Memory B cell (primary cell): ENCODE data around the gene TENT5D.
"Not testable (repeated sequence)": the region's sequence is repeated elsewhere in the genome, so short reads cannot be mapped to it uniquely, and the experiment has no call there.

Experiments used
- ATAC-seq: fragments of 150-1000 bp; cut with Tn5 transposase; 2 replicates; pipeline ENCODE4 v1.10.0; 2021; ENCODE audit warnings: low read depth, mild to moderate bottlenecking, moderate library complexity
- DNase-seq, 2 donors: peaks; one replicate each; pipeline ENCODE4 v3.0.0; 2022; ENCODE audit warnings: low spot score in 2 of 2
- H3K27ac Mint-ChIP-seq: one replicate; pipeline ENCODE4 v1.8.0; 2022; ENCODE audit warnings: mild to moderate bottlenecking, moderate library complexity, mixed read lengths
- H3K27me3 Mint-ChIP-seq: one replicate; pipeline ENCODE4 v1.8.0; 2022; ENCODE audit warnings: mixed read lengths
- H3K36me3 Mint-ChIP-seq: one replicate; pipeline ENCODE4 v1.8.0; 2022; ENCODE audit warnings: mild to moderate bottlenecking, mixed read lengths
- H3K4me1 Mint-ChIP-seq: one replicate; pipeline ENCODE4 v1.8.0; 2022; ENCODE audit warnings: mixed read lengths
- H3K4me3 Mint-ChIP-seq: one replicate; pipeline ENCODE4 v1.8.0; 2022; ENCODE audit warnings: mild to moderate bottlenecking, moderate library complexity, mixed read lengths
- H3K9me3 Mint-ChIP-seq: one replicate; pipeline ENCODE4 v1.8.0; 2022; ENCODE audit warnings: mixed read lengths

The TENT5D gene

DNA sequence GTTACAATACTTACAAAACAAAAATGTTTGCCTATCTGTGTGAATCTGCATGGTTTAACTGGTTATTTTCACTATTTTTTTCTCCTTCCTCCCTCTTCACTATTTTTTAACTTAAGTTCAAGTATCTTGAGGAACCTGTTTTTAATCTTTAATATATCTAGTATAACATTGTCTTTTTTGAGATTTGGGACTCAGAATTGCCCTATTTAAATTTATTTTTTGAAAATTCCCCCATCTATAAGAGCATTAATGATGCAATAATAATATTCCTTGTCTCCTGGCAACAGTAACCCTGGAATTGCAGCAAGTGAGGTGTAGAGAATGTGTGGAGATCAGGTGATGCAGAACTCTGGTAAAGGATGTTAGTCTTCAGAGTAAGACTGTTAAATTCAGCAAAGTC lies at the start of gene TENT5D:
Gene TENT5D (plus strand): TSS at position 301 of the 400 bp plus-strand sequence. CDS start 22,093 bp downstream, outside the sequence.
- no peaks in the 10 kb centered on the region for H3K27me3 Mint-ChIP-seq

DNA sequence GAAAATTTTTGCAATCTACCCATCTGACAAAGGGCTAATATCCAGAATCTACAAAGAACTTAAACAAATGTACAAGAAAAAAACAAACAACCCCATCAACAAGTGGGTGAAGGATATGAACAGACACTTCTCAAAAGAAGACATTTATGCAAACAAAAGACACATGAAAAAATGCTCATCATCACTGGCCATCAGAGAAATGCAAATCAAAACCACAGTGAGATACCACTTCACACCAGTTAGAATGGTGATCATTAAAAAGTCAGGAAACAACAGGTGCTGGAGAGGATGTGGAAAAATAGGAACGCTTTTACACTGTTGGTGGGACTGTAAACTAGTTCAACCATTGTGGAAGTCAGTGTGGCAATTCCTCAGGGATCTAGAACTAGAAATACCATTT lies 34.6 kb upstream of the TENT5D start:
- H3K4me1 Mint-ChIP-seq, DNase-seq, H3K4me3 Mint-ChIP-seq, ATAC-seq, H3K27ac Mint-ChIP-seq, H3K36me3 Mint-ChIP-seq, H3K9me3 Mint-ChIP-seq, H3K27me3 Mint-ChIP-seq: not testable (repeated sequence)

More for the DNA sequence above, at the start of gene TENT5D:
- no peak for ATAC-seq
- Mint-ChIP-seq H3K36me3 (no peaks in the 10 kb centered on the region), H3K4me3 (no peak within 1 kb of the TSS), H3K9me3 (peaks cover 1% of the 10 kb centered on the region), H3K4me1 (no peaks in the 10 kb centered on the region), H3K27ac (no peak within 1 kb of the TSS)
- DNase-seq, result no peak

DNA sequence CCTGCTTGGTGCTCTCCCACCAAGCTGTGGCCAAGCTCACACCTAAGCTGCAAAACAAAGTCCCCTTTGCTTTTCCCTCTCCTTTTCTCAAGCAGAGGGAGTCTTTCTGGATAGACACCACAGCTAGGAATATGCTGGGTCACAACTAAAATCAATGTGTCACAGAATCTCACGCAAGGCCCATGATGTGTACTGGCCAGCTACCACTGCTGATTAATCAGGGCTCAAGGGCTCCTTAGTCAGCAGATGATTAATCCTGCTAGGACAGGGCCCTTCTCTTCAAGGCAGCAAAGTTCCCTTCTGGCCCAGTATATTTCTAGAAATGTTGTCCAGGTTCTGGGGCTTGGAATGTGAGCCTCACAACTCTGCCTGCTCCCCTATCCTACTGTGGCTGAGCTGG lies 32.0 kb upstream of the TENT5D start:
- no peaks in the 10 kb centered on the region for H3K27me3 Mint-ChIP-seq
- H3K36me3 Mint-ChIP-seq, result no peaks in the 10 kb centered on the region
- no peak for ATAC-seq
- H3K4me1 Mint-ChIP-seq, result no peaks in the 10 kb centered on the region
- no peak overlapping the region for H3K4me3 Mint-ChIP-seq
- DNase-seq, result no peak
- H3K27ac Mint-ChIP-seq, result no peak overlapping the region
- H3K9me3 Mint-ChIP-seq, result no peaks in the 10 kb centered on the region

DNA sequence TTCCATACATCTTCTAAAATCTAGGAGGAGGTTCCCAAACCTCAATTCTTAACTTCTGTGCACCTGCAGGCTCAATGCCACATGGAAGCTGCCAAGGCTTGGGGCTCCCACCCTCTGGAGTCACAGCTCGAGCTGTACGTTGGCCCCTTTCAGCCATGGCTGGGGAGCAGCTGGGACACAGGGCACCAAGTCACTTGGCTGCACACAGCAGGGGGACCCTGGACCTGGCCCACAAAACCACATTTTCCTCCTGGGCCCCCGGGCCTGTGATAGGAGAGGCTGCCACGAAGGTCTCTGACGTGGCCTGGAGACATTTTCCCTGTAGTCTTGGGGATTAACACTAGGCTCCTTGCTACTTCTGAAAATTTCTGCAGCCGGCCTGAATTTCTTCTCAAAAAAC lies 8.2 kb upstream of the TENT5D start:
- DNase-seq (no peak), ATAC-seq (no peak)
- H3K27me3 Mint-ChIP-seq, result no peaks in the 10 kb centered on the region
- H3K4me1 Mint-ChIP-seq, result no peaks in the 10 kb centered on the region
- H3K36me3 Mint-ChIP-seq, result no peaks in the 10 kb centered on the region
- no peak overlapping the region for H3K27ac Mint-ChIP-seq
- peaks cover under 1% of the 10 kb centered on the region for H3K9me3 Mint-ChIP-seq
- no peak overlapping the region for H3K4me3 Mint-ChIP-seq

DNA sequence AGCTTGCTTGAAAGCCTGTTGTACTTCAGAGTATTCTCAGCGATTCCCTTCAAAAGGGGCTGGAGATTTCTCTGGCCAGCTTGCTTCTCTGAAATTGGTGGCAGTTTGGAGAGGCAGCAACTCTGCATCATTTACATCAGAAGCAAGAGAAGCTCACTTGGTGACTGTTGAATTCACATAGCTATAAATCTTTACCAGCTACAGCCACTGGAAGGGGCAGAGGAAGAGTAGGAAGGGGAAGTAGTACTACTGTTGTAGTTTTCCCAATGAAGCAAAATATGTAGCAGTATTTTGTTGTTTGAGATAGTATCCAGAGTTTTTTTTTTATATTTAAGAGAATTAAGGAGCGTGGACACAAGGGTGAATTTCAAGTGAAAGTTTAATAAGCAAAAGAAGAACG lies 2.8 kb downstream of the TENT5D start:
- Mint-ChIP-seq H3K27ac (no peak overlapping the region), H3K9me3 (peaks cover 2% of the 10 kb centered on the region), H3K4me3 (no peak overlapping the region), H3K27me3 (peaks cover 2% of the 10 kb centered on the region), H3K4me1 (no peaks in the 10 kb centered on the region), H3K36me3 (no peaks in the 10 kb centered on the region)
- no peak for DNase-seq
- no peak for ATAC-seq

DNA sequence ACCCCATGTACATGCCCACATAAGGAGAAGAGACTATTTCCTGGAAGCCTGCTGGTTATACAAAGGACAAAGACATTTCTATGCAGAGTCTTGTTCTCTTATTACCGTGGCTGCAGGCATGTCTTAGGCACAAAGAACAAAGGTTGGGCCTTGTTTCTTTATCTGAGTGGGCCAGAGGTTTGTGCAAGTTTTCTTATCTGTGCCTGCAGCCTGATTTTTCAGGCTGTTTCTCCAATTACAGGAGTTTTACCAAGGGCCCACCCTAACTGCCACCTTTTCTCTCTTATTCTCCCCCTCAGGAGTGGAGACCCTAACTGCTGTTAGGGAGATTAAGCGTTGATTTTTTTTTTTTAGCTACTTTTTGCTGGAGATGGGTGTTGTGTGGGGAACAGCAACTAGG lies 3.5 kb downstream of the TENT5D start:
- peaks cover 2% of the 10 kb centered on the region for H3K27me3 Mint-ChIP-seq

DNA sequence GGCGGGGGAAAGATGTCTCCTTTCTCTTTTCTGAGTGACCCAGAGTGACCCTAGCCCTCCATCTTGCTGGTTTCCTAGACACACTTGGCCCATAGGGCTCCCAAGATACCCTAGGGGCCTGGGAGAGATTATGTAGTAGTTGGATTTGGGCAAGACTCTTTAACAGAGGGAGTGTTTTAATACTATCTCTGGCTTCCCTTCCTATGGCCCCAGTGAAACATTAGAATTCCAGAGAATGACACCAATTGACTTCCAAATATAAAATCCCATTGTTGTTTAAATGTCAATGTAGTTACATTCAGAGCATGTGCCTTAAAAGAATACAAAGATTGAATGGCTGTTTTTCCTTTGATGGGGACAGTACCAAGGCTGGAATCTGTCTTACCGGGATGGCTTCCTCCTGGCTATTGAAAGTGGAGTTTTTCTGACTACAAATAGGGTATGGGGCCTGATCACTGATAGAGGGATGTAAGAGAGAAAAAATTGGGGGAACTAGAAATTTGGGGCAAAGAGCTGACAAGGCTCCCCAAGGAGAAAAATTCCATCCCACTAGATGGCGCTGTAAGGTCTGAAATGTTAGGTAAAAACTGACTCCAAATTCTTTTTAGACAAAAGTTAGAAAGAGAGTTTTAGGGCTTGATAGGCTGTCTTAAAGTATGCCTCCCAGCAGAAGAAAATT lies 10.7 kb downstream of the TENT5D start:
- Mint-ChIP-seq H3K4me3 (no peak overlapping the region), H3K36me3 (no peaks in the 10 kb centered on the region), H3K27ac (no peak overlapping the region), H3K4me1 (no peaks in the 10 kb centered on the region), H3K9me3 (peaks cover 5% of the 10 kb centered on the region), H3K27me3 (peaks cover 2% of the 10 kb centered on the region)
- DNase-seq (no peak), ATAC-seq (no peak)

More for the DNA sequence above, 3.5 kb downstream of the TENT5D start:
- H3K4me1 Mint-ChIP-seq, result no peaks in the 10 kb centered on the region
- ATAC-seq, result no peak
- H3K27ac Mint-ChIP-seq, result no peak overlapping the region
- peaks cover 2% of the 10 kb centered on the region for H3K9me3 Mint-ChIP-seq
- no peaks in the 10 kb centered on the region for H3K36me3 Mint-ChIP-seq
- H3K4me3 Mint-ChIP-seq, result no peak overlapping the region
- DNase-seq, result no peak

DNA sequence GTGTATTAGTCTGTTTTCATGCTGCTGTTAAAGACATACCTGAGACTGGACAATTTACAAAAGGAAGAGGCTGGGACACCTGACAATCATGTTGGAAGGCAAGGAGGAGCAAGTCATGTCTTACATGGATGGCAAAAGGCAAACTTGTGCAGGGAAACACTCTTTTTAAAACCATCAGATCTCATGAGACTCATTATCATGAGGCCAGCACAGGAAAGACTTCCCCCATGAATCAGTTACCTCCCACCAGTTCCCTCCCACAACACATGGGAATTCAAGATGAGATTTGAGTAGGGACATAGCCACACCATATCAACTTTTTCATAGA lies 11.2 kb downstream of the TENT5D start:
- Mint-ChIP-seq H3K9me3 (peaks cover 5% of the 10 kb centered on the region), H3K27me3 (peaks cover 2% of the 10 kb centered on the region), H3K4me3 (no peak overlapping the region), H3K4me1 (no peaks in the 10 kb centered on the region), H3K27ac (no peak overlapping the region), H3K36me3 (no peaks in the 10 kb centered on the region)
- ATAC-seq (no peak), DNase-seq (no peak)

DNA sequence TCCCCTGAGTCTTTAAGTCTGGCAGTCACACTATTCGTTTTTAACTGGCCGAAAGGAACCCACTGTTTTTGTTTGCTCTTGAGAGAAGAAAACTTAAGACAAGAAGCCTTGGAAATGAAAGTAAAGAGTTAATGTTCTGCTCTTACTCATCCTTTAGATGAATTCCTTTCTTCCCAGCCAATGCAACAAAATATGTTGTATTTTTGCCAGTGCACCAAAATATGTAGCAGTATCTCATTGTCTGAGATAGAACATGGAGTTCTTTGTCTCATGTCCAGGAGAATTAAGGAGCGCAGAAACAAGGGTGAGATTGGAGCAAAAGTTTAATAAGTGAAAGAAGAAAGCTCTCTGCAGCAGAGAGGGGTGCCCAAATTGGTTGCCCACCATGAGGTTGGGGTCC lies 12.2 kb downstream of the TENT5D start:
- no peak overlapping the region for H3K4me3 Mint-ChIP-seq

DNA sequence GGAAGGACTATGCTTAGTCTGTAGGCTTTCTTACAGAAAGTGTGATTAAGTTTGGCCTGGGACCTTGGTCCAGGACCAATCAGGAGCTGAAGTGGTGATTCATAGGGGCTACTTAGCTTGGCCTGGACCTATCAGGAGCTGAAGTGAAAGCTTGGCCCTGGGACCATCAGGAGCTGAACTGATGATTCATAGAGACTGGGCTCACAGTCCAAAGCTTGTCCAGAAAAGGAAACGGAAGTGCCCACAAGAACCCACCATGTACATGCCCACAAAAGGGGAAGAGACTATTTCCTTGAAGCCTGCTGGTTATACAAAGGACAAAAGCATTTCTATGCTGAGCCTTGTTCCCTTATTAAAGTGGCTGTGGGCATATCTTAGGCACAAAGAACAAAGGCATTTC lies 12.6 kb downstream of the TENT5D start:
- ATAC-seq (no peak), DNase-seq (no peak)
- H3K27me3 Mint-ChIP-seq, result no peaks in the 10 kb centered on the region
- H3K4me1 Mint-ChIP-seq, result no peaks in the 10 kb centered on the region
- H3K27ac Mint-ChIP-seq, result no peak overlapping the region
- H3K36me3 Mint-ChIP-seq, result no peaks in the 10 kb centered on the region
- no peak overlapping the region for H3K4me3 Mint-ChIP-seq
- H3K9me3 Mint-ChIP-seq, result peaks cover 3% of the 10 kb centered on the region

More for the DNA sequence above, 12.2 kb downstream of the TENT5D start:
- Mint-ChIP-seq H3K9me3 (peaks cover 3% of the 10 kb centered on the region), H3K27me3 (no peaks in the 10 kb centered on the region), H3K4me1 (no peaks in the 10 kb centered on the region), H3K36me3 (no peaks in the 10 kb centered on the region), H3K27ac (no peak overlapping the region)
- DNase-seq (no peak), ATAC-seq (no peak)

DNA sequence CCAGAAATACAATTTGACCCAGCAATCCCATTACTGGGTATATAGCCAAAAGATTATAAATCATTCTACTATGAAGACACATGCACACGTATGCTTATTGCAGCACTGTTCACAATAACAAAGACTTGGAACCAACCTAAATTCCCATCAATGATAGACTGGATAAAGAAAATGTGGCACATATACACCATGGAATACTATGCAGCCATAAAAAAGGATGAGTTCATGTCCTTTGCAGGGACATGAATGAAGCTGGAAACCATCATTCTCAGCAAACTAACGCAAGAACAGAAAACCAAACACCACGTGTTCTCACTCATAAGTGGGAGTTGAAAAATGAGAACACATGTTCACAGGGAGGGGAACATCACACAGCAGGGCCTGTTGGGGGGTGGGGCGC lies 47.9 kb downstream of the TENT5D start:
- ATAC-seq, H3K9me3 Mint-ChIP-seq, H3K27me3 Mint-ChIP-seq, H3K4me3 Mint-ChIP-seq, H3K4me1 Mint-ChIP-seq, H3K36me3 Mint-ChIP-seq, H3K27ac Mint-ChIP-seq, DNase-seq: not testable (repeated sequence)

DNA sequence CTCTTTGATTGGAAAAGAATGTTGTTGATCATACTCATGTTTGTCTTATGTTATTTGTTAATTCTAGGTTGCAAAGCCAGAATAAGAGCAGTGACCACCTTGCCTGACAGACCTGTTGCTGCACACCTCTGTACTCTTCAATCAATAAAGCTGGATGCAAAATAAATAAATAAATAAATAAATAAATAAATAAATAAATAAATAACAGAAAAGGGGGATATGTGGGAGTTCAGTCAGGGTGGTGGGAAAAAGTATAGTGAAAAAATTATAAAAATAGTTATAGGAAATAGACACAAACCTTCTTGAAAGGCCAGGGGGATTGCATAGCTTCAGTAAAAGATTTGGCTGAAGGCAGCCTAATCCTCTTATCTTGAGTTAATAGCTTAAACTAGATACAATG lies 51.3 kb downstream of the TENT5D start:
- no peak for ATAC-seq
- Mint-ChIP-seq H3K9me3 (peaks cover 7% of the 10 kb centered on the region), H3K36me3 (no peaks in the 10 kb centered on the region), H3K4me3 (no peak overlapping the region), H3K27me3 (no peaks in the 10 kb centered on the region), H3K4me1 (no peaks in the 10 kb centered on the region), H3K27ac (no peak overlapping the region)
- no peak for DNase-seq

DNA sequence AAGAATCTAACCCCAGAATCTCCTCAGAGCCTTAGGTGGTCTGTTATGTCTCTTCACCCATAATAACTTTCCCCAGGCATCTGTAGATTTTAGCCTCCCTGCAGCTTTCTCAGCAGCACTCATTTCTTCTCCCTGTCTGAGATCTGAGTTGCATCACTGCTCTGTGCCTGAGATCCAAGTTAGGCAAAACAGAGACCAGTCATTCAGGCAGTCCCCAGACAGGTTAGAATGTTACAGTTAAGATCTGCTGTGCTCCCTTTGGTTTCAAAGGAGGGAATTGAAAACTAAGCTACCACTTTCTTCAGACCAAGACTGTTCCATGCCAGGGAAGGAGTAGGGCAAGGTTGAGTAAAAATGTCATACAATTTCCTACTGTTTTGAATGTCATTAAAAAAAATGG lies 65.3 kb downstream of the TENT5D start:
- Mint-ChIP-seq H3K4me1 (no peaks in the 10 kb centered on the region), H3K4me3 (no peak overlapping the region), H3K27me3 (no peaks in the 10 kb centered on the region), H3K9me3 (no peaks in the 10 kb centered on the region), H3K36me3 (no peaks in the 10 kb centered on the region), H3K27ac (no peak overlapping the region)
- no peak for ATAC-seq
- DNase-seq, result no peak

DNA sequence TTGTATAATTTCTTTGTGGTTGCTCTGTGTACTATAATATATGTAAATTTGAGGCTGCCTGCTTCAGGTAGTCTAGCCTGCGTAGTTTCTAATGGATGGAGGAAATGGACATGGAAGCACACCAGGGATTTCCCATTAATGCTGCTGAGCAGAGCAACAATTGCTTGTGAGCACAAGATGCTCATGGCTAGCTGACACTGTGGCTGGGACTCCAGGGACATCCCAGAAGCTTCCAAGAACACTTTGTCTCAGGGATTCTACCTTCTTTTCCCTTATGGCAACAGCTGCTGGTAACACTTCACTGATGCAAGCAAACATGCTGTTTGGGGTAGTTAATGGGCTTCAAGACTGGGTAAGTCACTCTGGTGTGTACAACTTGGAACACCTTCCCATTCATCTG lies 66.1 kb downstream of the TENT5D start:
- H3K27me3 Mint-ChIP-seq, result no peaks in the 10 kb centered on the region
- no peak overlapping the region for H3K27ac Mint-ChIP-seq
- no peaks in the 10 kb centered on the region for H3K36me3 Mint-ChIP-seq
- no peak overlapping the region for H3K4me3 Mint-ChIP-seq
- H3K4me1 Mint-ChIP-seq, result no peaks in the 10 kb centered on the region
- peaks cover 1% of the 10 kb centered on the region for H3K9me3 Mint-ChIP-seq
- ATAC-seq (no peak), DNase-seq (no peak)

DNA sequence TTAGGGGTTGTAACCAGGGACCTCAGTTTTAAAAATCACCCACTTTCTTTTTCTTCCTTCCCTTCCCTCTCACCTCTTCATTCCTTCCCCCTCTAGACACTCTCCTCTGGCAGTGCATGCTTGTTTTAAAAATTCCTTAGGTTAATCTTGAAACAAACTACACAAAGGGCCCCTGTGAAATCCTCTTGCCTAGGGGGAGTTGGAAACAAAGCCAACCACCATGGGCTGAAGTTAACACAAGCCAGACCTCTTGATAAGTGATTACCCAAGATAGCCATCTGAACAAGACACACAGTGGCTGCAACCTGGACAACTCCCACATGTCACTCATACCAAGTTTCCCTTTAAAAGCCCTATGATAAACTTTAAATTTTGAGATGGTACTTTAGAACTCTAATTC lies 68.9 kb downstream of the TENT5D start:
- no peaks in the 10 kb centered on the region for H3K36me3 Mint-ChIP-seq
- H3K27ac Mint-ChIP-seq, result no peak overlapping the region
- H3K27me3 Mint-ChIP-seq, result no peaks in the 10 kb centered on the region
- no peak overlapping the region for H3K4me3 Mint-ChIP-seq
- peaks cover 2% of the 10 kb centered on the region for H3K9me3 Mint-ChIP-seq
- no peaks in the 10 kb centered on the region for H3K4me1 Mint-ChIP-seq
- DNase-seq (no peak), ATAC-seq (no peak)
